Jurkat, Clone E6-1 (cell line): Measurements from ENCODE around the gene ARID2. TPM values are rescaled to one million over a fixed set of nuclear protein-coding genes. Genes with fewer than 3 reads are reported as not detected.

Source experiments
- DNase-seq: peaks from one replicate; pipeline ENCODE4 v3.0.0-alpha.2; 2011; ENCODE audit warnings: low read depth, low spot score
- H3K4me3 ChIP-seq: 2 replicates; pipeline ENCODE4 v1.5.1; 2011; ENCODE audit warnings: mild to moderate bottlenecking, low read length, control low read depth, moderate library complexity
- polyA plus RNA-seq: library from polyadenylated mRNA; unstranded; fragments of >200 nt; gene quantifications from one replicate; pipeline ENCODE4 v1.2.1, GENCODE V29; 2012; ENCODE audit warnings: missing spikeins; ENCODE audit not compliant: insufficient read length, insufficient read depth

ARID2 gene
- 22.6 TPM for polyA plus RNA-seq

GRCh38 chr12:45729233-45730083 is at the start of gene ARID2:
Gene ARID2, plus strand, starts transcription at chr12:45729706. Its CDS starts 131 bp downstream, at chr12:45729837.
- peak within 1 kb of the TSS; percentile 88 for H3K4me3 ChIP-seq
- DNase-seq, result peak; percentile 88

- DNase-seq, result no peak
- H3K4me3 ChIP-seq, result no peak overlapping the region
Observed at GRCh38 chr12:45680362-45680761, 49.1 kb upstream of the ARID2 start.

DNA sequence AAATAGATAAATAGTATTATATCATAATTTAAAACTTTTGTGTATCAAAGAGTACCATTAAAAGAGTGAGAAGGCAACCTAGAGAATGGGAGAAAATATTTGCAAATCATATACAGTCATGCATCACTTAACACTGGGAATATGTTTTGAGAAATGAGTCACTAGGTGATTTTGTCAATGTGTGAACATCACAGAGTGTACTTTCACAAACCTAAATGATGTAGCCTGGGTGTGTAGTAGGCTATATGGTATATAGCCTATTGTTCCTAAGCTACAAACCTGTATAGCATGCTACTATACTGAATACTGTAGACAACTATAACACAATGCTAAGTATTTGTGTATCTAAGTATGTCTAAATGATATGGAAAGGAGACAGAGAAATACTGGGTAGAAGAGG is 48.0 kb upstream of the ARID2 start:
- no peak for DNase-seq
- no peak overlapping the region for H3K4me3 ChIP-seq

- no peak overlapping the region for H3K4me3 ChIP-seq
- no peak for DNase-seq
Observed at GRCh38 chr12:45685680-45686079, 43.8 kb upstream of the ARID2 start.

DNA sequence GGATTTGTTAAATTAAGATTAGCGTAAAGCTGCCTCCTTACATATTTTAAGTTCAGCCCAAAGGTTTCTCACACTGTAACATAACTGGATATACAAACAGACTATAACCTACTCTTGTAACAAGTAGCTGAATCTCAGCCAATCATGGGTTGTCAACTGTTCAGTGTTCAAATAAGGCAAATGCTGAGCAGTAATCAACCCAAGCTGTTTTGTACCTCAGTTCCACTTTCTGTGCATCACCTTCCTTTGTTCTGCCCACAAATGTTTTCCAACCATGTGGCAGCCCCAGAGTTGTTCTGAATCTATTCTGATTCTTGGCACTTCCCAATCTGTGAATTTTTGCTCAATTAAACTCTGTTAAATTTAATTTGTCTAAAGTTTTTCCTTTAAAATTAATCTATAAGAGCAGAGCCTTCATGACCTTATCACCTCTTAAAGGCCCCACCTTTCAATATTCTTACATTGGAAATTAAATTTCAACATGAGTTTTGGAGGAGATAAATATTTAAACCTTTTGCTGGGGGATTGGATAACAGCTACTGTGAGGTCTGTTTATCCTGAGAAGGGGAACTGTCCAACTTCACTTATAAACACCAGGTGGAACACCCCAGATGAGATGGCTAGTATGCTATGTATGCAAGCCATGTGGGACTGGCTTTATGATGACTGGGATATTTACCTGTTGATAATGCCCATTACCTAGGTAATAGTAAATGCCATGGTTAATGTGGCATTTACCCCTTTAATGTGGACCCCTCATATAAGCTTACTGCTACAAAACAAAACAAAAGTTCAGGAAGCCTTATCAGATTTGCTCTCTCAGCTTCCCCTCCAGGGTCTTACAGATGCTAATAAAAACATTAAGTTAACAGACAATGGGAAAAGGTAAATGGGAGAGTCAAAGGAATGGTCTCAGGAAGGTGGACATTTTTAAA is 42.2 kb upstream of the ARID2 start:
- no peak for DNase-seq
- no peak overlapping the region for H3K4me3 ChIP-seq

GRCh38 chr12:45688183-45688582 is 41.3 kb upstream of the ARID2 start:
- DNase-seq, result no peak

GRCh38 chr12:45695035-45695434 is 34.5 kb upstream of the ARID2 start:
- no peak for DNase-seq

More at GRCh38 chr12:45688183-45688582, 41.3 kb upstream of the ARID2 start:
- H3K4me3 ChIP-seq, result no peak overlapping the region

GRCh38 chr12:45695606-45696005 is 33.9 kb upstream of the ARID2 start:
- no peak for DNase-seq
- H3K4me3 ChIP-seq, result no peak overlapping the region

More at GRCh38 chr12:45695035-45695434, 34.5 kb upstream of the ARID2 start:
- no peak overlapping the region for H3K4me3 ChIP-seq

DNA sequence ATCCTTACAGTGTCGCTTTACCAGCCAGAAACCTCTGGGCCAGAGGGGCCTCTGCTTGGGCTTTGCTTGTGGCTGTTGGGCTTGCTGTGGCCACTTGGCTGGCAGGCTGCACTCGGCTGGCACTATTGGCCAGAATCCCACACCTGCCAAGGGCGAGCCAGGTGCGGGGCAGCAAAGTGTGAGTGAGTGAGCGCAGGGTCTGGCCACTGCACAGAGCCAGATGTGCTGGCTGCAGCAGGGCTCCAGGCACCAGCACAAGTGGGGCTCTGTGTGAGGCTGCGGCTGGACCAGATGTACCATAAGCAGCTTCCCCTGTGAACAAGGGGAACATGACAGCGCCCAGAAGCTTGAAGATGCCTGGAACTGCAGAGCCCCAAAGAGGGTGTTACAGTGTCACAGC is 33.5 kb upstream of the ARID2 start:
- no peak for DNase-seq
- H3K4me3 ChIP-seq, result no peak overlapping the region

GRCh38 chr12:45697371-45697770 is 32.1 kb upstream of the ARID2 start:
- no peak for DNase-seq

DNA sequence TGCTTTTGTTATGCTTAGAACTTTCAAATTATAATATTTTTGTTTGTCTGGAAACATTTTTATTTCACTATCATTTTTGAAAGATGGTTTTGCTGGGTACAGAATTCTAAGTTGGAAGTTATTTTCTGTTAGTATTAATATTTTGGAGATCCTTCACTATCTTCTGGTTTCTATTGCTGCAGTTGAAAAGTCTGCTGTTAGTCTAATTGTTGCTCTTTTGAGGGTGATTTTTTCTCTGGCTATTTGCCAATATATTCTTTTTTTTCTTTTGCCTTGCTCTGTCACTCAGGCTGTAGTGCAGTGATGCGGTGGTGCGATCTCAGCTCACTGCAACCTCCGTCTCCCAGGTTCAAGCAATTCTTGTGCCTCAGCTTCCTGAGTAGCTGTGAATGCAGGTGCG is 28.2 kb upstream of the ARID2 start:
- H3K4me3 ChIP-seq, result no peak overlapping the region

More at GRCh38 chr12:45697371-45697770, 32.1 kb upstream of the ARID2 start:
- no peak overlapping the region for H3K4me3 ChIP-seq

DNA sequence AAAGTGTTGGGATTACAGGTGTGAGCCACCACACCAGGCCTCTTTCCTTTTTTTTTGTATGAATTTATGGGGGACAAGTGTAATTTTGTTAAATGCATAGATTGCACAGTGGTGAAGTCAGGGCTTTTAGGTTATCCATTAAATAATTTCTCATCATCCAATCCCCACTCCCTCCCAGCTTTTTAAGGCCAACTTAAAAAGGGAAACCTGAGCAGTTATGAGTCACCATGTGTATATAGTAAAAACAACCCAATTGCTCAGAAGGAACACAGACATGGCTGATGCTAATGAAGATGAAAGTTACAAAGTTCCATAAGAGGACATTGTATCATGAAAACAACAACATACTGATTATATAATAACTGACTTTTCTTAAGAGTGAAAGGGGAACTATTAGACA is 25.6 kb upstream of the ARID2 start:
- DNase-seq, result no peak
- H3K4me3 ChIP-seq, result no peak overlapping the region

More for the DNA sequence above, 28.2 kb upstream of the ARID2 start:
- DNase-seq, result no peak

DNA sequence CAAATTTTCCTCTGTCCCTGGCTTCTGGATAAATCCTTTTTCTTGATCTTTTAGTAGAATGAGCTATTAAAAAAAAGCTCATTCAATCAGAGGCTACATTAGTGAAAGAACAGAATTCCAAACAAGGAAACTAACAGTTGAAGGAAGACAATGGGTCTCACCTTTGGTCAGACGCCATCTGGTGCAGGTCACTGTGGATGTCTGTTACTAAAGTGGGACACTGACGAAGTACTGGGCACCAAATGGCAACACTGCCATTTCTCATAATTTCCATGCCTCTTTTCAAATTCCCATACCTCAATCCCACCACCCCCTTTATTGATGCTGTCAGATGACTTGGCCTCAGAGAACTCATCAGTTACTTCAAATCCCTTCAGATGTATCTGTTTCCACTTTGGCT is 24.5 kb upstream of the ARID2 start:
- no peak overlapping the region for H3K4me3 ChIP-seq
- DNase-seq, result no peak

DNA sequence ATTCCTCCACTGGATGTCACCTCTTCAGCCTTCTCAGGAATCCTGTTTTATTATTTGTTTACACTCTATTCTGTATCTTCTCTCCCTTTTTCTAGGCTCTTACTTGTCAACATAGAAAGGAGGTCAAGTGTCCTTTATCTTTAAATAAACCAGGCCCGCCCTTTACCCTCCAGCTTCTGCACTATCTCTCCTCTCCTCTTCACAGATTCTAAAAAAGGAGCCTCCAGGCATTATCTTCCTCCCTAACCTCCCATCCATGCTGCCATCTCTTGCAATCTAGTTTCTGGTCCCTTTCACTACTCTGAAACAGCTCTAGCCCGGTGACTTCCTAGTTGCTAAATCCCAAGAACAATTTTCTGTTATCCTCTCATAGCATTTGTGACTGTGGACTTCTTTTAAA is 24.1 kb upstream of the ARID2 start:
- no peak overlapping the region for H3K4me3 ChIP-seq
- DNase-seq, result no peak

DNA sequence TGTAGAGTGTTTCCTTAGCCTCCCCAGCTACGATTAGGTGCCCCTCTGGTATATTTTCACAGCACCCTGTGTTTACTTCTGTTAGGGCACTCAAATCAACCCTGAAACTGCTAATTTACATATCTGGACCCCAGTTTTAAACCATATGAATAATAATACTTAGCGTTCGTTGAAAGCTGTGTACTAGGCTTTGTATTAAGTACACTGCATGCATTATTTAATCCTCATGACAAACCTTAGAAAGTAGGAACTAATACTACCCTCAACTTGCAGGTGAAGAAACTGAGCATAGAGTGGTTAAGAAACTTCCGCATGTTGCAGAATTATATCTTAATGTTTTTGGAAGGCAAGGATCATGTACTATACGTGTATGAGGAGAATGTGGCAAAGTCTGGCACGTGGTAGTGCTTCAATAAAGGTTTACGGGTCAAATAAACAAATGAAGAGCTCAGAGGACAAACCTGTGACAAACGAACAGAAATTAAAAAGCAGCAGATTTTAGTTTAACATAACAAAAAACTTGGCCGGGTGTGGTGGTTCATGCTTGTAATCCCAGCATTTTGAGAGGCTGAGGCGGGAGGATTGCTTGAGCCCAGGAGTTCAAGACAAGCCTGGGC is 22.2 kb upstream of the ARID2 start:
- DNase-seq, result no peak
- no peak overlapping the region for H3K4me3 ChIP-seq

- no peak overlapping the region for H3K4me3 ChIP-seq
- no peak for DNase-seq
Observed at GRCh38 chr12:45708363-45708762, 21.1 kb upstream of the ARID2 start.

DNA sequence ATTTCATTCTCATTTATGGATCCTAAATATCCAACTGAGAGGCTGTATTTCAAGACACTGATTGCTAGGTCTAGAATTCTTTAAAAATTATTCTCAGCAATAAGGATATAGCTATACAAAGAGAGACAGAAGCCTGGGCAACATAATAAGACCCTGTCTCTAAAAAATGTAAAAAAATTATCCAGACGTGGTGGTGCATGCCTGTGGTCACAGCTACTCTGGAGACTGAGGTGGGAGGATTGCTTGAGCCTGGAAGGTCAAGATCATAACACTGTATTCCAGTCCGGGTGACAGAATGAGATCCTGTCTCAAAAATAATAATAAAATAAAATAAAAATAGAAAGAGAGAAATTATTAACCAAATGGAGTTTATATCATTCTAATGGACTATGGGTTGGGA is 20.6 kb upstream of the ARID2 start:
- DNase-seq, result no peak
- H3K4me3 ChIP-seq, result no peak overlapping the region

DNA sequence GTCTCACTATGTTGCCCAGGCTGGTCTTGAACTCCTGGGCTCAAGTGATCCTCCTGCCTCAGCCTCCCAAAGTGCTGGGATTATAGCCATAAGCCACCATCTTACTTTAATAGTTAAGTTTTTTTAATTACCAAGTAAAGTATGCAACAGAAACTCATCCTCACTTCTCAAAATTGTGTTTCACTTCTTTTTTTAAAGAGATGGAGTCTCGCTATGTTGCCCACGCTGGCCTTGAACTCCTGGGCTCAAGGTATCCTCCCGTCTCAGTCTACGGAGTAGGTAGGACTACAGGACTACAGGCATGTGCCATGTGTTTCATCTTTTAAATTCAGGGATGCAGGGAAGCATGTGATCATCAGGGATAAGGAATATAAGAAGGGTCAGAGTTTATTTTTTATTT is 17.2 kb upstream of the ARID2 start:
- DNase-seq, result no peak
- no peak overlapping the region for H3K4me3 ChIP-seq

DNA sequence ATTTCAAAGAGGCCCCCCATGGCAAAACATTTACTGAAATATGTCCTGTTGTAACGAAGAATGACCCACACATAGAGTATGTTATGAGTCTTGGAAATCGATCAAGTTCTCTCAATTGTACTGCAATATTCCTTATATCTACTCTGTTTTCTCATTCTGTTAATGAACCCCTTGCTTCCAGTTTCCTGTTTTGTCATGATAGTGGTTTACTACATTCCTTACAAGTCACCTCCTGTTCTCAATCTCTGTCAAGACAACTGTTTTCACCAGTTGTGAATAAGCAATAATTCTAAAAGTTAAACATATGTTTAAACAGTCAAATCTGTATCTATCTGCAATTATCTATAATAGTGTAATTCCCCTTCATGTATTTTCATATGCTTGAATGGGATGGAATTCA is 16.4 kb upstream of the ARID2 start:
- DNase-seq, result no peak
- H3K4me3 ChIP-seq, result no peak overlapping the region
